ENCODE measurements around the gene CENPP.
"Not testable (repeated sequence)": the region's sequence is repeated elsewhere in the genome, so short reads cannot be mapped to it uniquely, and the experiment has no call there.

CENPP gene

DNA sequence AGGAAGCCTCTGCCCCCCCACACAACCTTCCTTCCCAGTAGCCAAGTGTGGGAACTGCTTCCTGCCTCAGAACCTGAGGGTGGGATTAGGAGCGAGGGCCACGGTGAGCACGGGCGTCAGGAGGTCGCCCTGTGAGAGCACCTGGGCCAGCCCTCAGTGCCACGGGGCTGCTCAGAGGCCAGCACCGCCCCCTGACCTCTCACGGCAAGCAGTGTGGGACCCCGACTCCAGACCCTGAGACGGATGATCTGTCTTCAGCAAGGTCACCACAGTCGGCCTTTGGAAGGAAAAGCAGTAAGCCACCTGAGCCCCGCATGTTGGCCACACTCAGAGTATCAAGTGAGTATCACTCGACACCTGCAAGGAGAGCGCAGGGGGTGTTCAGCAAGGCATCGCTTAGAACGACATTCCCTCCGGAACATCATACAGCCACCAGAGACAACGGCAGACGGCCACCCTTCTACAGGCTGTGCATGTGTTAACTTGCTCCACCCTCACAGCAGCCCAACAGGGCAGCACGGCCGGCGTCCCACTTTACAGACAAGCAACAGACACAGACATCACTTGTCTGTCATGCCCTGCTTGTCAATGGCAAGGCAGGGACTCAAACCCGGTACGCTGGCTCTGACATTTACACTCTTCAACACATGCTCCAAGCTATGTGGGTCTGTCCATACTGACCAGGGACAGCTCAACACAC lies 294.0 kb downstream of the CENPP start:
- DNase-seq: no peak

DNA sequence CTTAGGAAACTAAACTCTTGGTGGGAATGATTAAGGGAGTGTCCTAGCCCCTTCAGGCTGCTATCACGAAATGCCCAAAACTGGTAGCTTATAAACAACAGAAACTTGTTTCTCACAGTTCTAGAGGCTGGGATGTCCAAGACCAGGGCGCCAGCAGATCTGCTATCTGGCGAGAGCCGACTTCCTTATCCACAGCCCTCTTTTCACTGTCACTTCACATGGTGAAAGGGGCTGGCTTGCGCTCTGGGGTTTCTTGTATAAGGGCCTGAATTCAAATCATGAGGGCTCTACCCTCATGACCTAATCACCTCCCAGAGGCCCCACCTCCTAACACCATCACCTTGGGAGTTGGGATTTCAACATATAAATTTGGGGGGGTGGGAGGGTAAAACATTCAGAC lies 295.1 kb downstream of the CENPP start:
- DNase-seq: no peak

DNA sequence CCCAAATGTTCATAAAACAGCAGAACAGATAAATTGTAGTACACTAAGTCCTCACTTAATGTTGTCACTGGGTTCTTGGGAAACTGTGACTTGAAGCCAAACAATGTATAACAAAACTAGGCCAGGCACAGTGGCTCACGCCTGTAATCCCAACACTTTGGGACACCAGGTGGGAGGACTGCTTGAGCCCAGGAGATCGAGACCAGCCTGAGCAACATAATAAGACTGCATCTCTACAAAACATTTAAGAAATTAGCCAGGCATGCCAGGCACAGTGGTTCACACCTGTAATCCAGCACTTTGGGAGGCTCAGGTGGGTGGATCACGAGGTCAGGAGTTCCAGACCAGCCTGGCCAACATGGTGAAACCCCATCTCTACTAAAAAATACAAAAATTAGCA lies 298.2 kb downstream of the CENPP start:
- DNase-seq: not testable (repeated sequence)

DNA sequence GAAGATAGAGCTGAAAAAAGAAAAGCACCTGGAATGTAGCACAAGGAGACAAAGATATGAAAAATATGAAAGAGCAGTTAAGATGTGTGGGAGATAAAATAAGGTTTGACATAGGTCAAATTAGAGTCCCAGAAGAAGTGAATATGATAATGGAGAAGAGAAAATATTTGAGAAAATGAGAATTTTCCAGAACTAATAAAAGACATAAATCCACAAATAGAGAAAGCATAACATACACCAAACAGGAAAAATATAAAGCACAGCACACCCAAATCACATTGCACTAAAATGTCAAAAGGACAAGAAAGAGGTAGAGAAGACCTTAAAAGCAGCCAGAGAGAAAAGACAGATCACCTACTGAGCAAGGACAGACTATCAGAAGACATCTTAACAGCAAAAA lies 300.7 kb downstream of the CENPP start:
- DNase-seq: no peak

DNA sequence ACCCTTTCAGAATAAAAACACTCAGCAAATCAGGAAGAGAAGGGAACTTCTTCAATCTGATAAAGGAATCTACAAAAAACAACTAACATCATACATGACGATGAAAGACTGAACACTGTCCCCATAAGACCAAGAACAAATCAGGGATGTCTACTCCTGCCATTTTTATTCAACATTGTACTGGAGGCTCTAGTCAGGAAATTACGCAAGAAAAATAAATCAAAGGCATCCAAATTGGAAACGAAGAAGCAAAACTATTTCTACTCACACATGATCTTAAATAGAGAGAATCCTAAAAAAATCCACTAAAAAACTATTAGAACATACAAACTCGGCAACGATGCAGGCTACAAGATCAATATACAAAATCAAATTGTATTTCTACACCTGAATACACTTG lies 301.9 kb downstream of the CENPP start:
- DNase-seq: no peak

DNA sequence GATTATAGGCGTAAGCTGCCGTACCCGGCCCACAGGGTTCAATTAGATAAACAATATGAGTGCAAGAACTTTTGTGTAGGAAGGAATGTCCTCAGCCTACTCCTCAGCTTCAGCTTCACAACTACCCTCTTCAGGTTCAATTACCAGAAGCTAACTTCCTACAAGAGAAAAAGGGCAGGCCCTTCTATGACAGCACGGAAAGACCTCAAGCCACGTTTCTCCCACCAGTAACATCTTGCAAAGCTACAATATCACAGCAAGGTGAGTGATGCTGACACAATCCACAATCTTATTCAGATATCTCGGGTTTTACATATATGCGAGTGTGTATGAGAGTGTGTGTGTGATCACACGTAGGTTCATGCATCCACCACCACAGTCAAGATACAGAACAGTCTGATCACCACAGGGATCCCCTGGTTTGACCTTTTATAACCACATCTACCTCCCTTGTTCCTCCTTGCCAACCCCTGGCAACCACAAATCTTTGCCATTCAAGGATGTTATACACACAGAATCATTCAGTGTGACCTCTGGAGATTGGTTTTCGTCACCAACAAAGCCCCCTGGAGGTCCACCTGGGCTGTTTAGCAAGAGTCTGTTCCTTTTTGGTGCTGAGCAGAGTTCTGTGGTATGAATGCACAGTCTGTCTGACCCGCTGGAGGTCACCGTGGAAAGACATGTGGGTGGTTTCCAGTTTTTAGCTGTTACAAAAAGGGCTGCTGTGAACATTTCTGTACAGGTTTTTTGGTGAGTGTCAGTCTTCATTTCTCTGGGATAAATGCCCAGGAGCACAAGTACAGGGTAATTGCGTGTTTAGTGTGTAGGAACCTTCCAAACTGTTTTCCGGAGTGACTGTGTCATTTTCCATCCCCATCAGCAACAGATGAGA lies 305.9 kb downstream of the CENPP start:
- DNase-seq: no peak

DNA sequence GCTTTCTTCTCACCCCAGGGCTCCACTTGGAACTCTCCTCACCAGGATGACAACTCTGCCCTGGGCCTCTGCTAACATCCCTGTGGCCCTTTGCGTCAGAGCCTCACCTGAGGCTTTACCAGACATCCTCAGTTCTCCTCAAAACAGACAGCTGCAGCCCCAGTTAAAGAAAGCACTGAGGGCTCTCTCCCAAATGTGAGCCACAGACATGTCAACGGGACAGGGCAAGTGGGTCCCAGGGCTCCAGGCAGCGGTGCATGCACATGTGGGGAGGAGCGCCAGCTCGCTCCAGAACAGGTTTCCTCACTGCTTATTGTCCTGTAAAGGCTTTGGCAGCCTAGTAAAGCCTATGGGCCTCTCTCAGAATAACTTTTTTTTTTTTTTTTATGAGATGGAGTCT lies 306.9 kb downstream of the CENPP start:
- DNase-seq: no peak

DNA sequence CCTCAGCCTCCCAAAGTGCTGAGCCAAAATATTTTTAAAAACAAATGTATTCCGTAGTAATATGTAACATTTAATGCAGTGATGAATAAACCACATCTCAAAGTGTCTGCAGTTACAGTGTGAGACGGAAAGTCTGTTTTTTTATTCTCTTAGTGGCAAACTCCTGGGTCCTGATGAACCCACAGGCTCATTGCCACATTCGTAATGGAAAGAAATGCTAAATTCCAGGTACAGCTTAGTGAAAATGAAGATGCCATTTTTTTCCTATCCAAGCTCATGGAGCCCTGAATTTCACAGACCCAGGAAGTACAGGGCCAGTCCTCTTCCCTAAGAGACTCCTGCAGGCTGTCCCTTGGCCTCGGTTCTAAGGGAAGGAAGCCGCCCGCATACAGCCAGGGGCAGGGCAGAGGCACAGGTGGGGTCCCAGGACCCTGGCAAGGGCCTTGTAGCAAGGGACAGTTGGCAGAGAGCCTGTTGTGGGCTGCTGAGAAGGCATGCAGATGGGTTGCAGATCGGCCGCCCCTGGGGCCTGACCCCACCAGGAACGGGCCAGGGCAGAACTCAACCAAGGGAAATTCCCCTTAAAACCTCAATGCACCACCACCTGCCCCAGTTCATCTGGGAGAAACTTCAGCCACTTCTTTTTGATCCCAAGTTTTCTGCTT lies 308.0 kb downstream of the CENPP start:
- DNase-seq: no peak

DNA sequence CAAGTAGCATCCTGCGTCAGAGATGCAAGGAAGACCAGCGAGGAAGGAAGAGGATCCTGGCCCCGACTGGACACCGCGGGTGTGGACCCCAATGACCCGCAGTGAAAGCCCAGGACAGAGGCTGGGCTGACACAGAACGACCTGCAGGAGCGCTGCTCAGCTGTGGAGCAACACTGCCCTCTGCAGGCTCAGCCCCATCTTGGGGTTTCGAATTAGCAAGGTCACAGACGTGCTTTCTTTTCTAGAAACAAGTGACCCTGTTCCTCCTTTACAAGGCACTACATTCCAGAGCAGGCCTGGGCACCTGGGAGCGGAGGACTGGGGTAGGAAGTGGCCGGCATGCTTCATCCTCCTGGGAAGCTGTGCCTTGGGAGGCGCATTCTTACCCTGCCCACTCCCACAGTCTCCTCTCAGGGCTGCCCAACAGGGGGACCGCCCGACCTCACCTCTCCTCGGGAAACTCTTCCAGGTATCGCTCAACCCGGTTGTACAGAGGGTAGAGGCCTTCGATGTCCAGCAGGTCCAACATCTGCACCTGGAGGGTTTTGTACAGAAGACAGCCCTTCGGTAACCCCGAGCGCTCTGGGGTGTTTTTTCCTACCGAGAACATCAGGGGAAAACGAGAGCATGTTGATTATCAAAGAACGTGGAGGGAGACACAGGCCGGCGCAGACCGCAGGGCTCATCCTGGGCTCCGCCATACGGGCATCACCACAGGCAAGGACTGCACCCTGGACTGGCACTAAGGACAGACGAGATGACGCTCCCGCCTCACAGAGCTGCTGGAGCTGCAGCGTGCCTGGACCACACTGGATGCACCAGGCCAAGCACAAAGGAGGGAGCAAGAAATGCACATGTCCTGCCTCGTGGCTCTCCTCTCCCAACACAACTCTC lies 309.2 kb downstream of the CENPP start:
- peak; percentile 26 for DNase-seq

DNA sequence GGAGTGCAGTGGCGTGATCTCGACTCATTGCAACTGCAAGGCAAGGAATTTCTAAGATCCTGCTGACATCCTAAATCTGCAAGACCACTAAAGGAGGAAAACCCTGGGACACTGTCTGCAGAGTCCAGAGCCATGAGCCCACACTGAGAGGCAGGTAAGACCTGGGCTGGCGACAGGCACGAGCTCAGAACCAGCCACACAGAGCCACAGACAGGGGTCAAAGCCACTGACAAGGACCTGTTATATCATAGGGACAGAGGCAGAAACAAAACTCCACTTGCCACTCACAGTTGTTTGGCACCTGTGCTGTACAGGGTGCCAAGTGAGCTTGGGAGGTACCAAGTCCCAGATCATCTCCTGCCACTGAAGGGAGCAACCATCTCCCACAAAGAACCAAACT lies 310.0 kb downstream of the CENPP start:
- no peak for DNase-seq

DNA sequence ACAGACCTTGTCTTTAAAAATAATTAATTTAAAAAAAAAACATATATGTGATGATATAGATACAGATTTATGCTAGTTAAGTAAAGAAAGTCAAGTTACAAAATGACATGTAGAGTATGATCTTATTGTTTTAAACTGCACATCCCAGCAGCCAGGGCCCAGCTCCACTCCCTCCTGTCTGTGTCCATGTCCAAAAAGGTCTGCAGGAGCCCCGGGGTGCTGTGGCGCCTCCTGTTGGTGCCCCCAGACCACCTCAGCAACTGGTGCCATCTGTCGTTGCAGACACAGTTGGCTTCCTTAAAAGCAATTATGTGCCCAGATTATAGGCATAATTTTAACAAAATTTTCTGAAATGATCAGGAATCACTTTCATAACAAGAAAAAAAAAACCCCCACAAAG lies 310.9 kb downstream of the CENPP start:
- no peak for DNase-seq

DNA sequence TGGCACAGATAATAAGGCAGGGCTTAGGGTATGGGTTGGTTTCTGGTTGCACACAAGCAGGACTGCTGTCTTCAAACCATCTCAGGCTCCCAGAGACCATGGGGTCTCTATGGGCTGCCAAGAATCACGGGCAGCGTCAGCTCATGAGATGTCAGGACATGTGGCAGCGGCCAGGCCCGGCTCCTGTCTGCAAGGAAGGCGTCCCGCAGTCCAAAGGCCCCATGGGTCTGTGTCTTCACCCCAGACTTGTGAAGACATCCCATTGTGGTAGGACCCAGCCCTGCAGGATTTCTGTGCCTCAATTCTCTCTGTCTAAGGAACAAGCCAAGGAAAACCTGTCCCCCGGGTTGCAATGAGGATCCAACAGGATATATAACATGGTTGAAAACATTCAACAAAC lies 311.6 kb downstream of the CENPP start:
- no peak for DNase-seq

DNA sequence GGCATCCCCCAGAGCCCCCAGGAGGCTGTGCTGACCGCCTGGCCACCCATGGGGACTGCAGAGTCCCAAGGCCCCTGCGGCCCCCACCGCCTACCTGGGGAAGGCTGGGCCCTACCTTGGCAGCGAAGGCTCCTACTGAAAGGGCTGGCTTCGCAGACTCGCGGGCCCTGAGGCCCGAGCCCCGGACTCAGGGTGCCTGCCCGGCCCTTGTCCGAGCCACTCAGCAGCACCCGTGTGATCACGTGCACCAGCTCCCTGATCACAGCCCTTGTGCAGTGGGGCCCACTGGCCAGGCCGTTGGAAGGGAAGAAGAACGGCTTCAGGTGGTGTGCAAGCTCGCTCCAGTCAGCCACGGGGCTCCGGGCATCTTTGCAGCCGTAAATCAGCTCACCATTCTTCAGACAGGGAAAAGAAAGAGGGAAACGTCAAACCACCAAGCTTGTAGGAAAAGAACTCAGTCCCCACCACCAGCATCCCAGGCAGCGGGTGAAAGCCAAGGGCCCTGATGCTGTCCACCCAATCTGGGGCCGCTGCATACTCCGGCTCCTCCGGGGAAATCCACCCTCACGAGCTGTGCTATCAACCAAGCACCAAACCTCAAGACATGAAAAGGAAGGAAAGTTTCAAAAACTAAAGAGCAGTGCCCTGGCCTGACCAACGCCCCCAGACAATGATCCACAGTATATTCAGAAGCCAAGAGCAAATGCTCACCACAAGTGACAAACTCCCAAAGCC lies 312.3 kb downstream of the CENPP start:
- DNase-seq: no peak

DNA sequence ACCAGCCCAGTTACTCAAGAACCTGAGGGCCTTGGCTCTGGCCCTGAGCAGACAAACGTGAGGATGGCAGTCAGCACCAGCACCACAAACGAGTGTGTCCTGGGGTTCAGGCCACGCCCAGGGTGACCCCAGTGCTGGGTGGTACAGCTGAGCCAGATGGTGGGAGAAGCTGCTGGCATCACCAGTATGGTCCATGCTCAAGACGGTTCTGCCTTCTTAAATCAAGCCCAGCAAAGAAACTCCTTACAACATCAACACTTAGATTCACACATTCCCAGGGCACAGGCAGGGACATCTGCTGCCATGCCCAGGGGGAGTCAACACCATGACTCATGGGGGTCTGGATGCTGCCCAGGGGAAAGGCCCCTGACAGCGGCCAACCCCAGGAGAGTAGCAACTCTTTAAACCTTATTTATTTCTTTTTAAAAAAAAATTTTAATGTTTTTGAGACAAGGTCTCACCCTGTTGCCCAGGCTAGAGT lies 312.9 kb downstream of the CENPP start:
- DNase-seq: no peak

DNA sequence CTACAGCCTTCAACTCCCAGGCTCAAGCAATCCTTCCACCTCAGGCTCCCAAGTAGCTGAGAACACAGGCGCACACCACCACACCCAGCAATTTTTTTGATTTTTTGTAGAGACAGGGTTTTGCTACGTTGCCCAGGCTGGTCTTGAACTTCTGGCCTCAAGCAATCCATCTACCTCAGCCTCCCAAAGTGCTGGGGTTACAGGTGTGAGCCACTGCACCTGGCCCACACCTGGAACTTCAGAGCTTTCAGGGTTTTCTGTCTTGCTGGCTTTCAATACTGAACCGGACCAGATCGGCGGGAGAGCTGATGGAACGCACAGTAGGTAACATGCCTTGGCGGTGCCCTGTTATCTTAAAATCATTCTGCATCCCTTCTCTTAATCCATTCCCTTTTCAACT lies 313.4 kb downstream of the CENPP start:
- no peak for DNase-seq

DNA sequence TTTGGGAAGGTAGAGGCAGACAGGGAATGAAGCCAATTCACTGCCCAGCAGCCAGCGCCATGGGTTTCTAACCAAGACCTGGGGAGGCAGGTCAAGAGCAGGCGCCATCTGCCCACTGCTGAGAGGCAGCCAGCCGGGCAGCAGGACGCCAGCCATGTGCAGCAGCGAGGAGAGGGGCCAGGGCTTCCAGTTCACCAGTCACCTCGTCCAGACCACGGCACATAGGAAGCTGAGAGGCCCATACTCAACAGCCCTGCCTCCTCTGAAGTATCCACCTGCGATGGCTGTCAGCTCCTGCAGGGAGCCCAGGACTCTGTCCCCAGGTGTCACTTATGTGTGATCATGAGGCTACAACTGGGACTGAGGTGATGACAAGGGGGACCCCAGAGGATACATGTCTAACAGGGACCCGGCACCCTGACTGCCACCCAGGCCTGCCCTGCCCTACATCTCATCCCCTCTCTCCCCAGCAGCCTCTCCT lies 314.1 kb downstream of the CENPP start:
- no peak for DNase-seq

DNA sequence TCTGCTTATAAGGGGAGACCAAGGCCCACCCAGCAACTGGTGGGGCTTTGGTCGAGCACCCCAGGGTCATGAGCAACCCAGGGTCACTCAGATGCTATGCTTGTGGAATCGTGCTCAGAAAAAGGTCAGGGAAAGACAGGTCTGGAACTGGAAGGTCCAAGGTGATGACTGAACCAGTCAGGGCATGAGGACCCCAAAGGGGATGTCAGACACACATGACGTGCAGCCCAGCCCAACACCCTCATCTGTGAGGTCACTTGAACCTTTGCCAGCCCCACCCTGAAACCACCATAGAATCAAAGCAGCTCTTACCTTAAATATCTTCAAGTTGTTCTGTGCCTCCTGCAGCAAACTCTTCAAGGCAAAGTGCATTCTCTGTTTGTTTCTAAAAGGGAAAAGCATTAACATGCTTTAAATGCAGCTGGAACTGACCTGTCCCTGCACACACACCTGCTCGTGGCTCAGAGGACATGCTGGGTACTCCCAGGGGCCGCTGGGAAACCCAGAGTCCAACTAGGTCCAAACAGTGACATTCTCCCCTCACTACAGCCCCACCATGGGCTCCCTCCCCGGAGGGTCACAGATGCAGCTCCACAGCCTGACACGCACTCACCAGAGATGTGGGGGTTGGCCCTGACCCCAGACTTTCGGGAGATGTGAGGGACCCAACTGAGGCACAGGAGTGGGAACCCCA lies 314.8 kb downstream of the CENPP start:
- no peak for DNase-seq

DNA sequence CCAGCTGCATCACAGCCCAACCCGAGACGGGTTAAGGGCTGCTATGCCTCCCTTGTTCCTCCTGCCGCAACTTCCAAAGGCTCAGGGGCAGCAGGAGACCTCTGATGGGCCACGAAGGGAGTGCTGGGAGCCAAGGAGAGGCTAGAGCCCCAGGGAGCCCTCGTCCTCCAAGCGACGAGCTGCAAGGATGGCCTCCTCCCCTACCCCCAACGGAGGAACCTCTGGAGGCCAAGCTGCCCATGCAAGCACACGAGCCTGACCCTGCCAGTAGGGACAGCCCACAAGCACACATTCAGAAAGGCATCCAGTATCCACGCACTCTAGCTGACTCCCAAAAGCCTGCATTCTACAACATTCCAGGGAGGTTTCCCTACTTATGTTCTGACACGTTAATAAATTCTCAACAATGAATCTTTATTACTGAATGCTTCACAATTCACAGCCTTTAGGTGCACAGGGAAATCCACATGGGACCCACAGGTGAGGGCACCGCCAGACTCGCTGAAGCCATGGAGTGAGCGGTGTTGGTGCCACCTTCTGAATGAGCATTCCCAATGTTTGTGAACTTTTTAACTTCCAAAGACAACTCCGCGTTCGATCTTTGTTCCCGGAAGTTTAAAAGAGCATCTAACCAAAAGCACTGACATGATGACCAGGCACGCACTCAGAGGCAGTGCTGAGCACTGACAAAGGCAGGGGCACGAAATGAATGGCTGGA lies 315.5 kb downstream of the CENPP start:
- DNase-seq: no peak

DNA sequence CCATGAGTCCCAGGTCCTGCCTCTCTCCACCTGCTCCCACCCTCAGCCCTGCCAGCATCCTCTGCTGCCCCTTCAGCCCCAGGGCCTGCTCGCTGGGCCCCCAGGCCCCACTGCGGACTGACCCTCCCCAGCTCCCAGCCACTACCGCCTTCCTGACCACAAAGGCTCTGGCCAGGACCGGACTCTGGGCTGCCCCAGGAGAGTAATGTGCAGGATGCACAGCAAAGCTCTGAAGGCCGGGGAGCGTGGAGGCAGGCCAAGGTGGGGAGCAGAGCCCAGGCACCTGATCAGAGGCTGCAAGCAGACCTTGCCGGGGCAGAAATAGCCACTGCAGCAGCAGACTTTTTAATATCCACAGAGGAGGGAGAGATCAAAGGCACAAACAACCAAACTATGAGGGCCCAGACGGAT lies 316.3 kb downstream of the CENPP start:
- no peak for DNase-seq

DNA sequence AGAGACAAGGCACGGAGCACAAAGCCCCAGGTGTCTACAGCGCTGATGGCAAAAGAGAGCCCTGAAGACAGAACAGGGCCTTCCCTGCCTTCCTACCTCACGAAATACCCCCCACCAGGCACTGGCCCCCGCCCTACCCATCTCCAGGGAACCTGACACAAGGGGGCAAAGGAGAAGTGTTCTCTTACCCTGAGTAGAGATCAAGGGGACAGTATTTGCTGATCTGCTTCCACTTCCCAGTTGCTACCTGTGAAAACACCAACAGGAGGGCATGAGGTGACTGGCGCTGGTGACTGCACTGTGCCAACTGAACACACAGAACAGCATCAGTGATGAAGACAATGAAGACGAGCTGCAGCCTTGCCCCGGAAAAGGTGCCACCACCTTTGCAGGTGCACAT lies 316.8 kb downstream of the CENPP start:
- no peak for DNase-seq

All from activated effector memory CD4-positive, alpha-beta T cell treated with Interleukin-2 at 50 U/mL for 16 hours (primary cell).